GM19099 (cell line): ENCODE data around the gene PRMT1.

Experiments
- POLR2A ChIP-seq: IDR thresholded peaks from 3 replicates; pipeline ENCODE4 v1.6.1; 2011; ENCODE audit warnings: low read depth; ENCODE audit not compliant: insufficient read length; ENCODE audit errors: extremely low read depth

PRMT1 gene

GRCh38 chr19:49645592-49645991 lies 31.5 kb upstream of the PRMT1 start:
- no peak for TF ChIP-seq POLR2A

GRCh38 chr19:49645995-49646394 lies 31.1 kb upstream of the PRMT1 start:
- TF ChIP-seq POLR2A = no peak

- no peak for TF ChIP-seq POLR2A
Measured at GRCh38 chr19:49646586-49646985, 30.5 kb upstream of the PRMT1 start.

GRCh38 chr19:49651029-49651819 lies 25.8 kb upstream of the PRMT1 start:
- TF ChIP-seq POLR2A = no peak

GRCh38 chr19:49651820-49652550 lies 25.1 kb upstream of the PRMT1 start:
- no peak for TF ChIP-seq POLR2A

GRCh38 chr19:49652551-49653465 lies 24.3 kb upstream of the PRMT1 start:
- no peak for TF ChIP-seq POLR2A

GRCh38 chr19:49653466-49653806 lies 23.6 kb upstream of the PRMT1 start:
- TF ChIP-seq POLR2A = no peak

GRCh38 chr19:49654581-49654980 lies 22.5 kb upstream of the PRMT1 start:
- no peak for TF ChIP-seq POLR2A

- TF ChIP-seq POLR2A = no peak
Measured at GRCh38 chr19:49655570-49656455, 21.3 kb upstream of the PRMT1 start.

GRCh38 chr19:49656456-49657109 lies 20.5 kb upstream of the PRMT1 start:
- TF ChIP-seq POLR2A = no peak

- no peak for TF ChIP-seq POLR2A
Measured at GRCh38 chr19:49657493-49658138, 19.5 kb upstream of the PRMT1 start.

GRCh38 chr19:49658139-49658517 lies 18.9 kb upstream of the PRMT1 start:
- TF ChIP-seq POLR2A = no peak
